Pancreas (tissue), 10 donors: Measurements from ENCODE around the gene EGLN1. TPM values are rescaled to one million over a fixed set of nuclear protein-coding genes. Genes with fewer than 3 reads are reported as not detected.

ENCODE experiments used
- ATAC-seq, 4 donors: fragments of 200-7000 bp; cut with Tn5 transposase; one replicate each; pipeline versions ENCODE4 v1.8.0 to v1.9.1; 2020; ENCODE audit warnings: mild to moderate bottlenecking in 4 of 4, moderate library complexity in 4 of 4
- DNase-seq, 6 donors: peaks; one replicate each; pipeline ENCODE4 v3.0.0-alpha.2; 2020
- FAIRE-seq: peaks from 2 replicates; lab custom pipeline; 2012; peaks lifted over from hg19 to GRCh38; lab: Jason Lieb, UNC
- H3K27ac ChIP-seq, 4 donors: fragments of 200-600 bp; sonication (generic); 1 replicate in 3 of 4; 2 replicates in 1 of 4; pipeline versions ENCODE4 v1.5.0 to v1.8.0; 2020
- H3K27me3 ChIP-seq, 4 donors: fragments of 200-600 bp; one replicate each; pipeline ENCODE4 v1.8.0; 2021
- H3K36me3 ChIP-seq, 3 donors: fragments of 200-600 bp; sonication (generic) in 1 of 3; one replicate each; pipeline versions ENCODE4 v1.5.0 to v1.8.0; 2020 to 2021
- H3K4me1 ChIP-seq, 3 donors: fragments of 200-600 bp; one replicate each; pipeline ENCODE4 v1.8.0; 2021
- H3K4me3 ChIP-seq, 4 donors: fragments of 200-600 bp; sonication (generic) in 2 of 4; one replicate each; pipeline versions ENCODE4 v1.5.0 to v1.8.0; 2020 to 2021
- H3K9me3 ChIP-seq, 4 donors: fragments of 200-600 bp; one replicate each; pipeline ENCODE4 v1.8.0; 2021
- WGBS, 2 donors: extraction: QIAGEN DNeasy Blood & Tissue Kit; methylation state at CpG; one replicate each; pipeline ENCODE4 v1.1.7; 2013; 5-methylcytosine and 5-hydroxymethylcytosine counted together
- intact Hi-C, 3 donors: fragments of 100-400 bp; cut with DNase I; formaldehyde crosslinking; loops; one replicate each; pipeline versions ENCODE4 v1.11.1 to v1.14.2; 2022
- polyA plus RNA-seq, 2 donors: library from polyadenylated mRNA; stranded (reverse); fragments of 200-250 nt; gene quantifications; one replicate each; pipeline ENCODE4 v1.2.3, GENCODE V29; 2013
- total RNA-seq, 6 donors: library from RNA; stranded (reverse); fragmentation: NEBNext Ultra II Directional in 4 of 6; extraction: Animal tissue kit (Norgen Biotek cat#: 25700) in 4 of 6; gene quantifications; one replicate each; pipeline versions ENCODE4 v1.2.1 to v1.2.4, GENCODE V29; 2021 to 2023
- TF ChIP-seq, protein P1 (sequence below), 4 donors: fragments of 200-600 bp; sonication (generic) in 3 of 4; IDR thresholded peaks; one replicate each; pipeline versions ENCODE4 v1.5.0 to v1.8.0; 2021; ENCODE audit warnings: antibody characterized with exemption in 4 of 4
- donor health status: healthy with polysubstance abuse.
- donor health status: DM: no; HTN: no; CAD: no; lungs with moderate emphysema.
- donor health status: DM: no; HTN: no; CAD: no.
- donor health status: control.
- donor health status: control.
- donor health status: Bipolar disorder and iron deficiency.
- donor health status: DM: yes; HTN: yes; CAD: no.
- donor health status: DM: no; HTN: no; CAD: no.
- donor health status: DM: no; HTN: no; CAD: no.
- donor health status: DM: yes; HTN: yes; CAD: no.

Gene EGLN1
- total and polyA plus RNA-seq, 8 donors = 6.8 to 27.0 (median 16.7) TPM

DNA sequence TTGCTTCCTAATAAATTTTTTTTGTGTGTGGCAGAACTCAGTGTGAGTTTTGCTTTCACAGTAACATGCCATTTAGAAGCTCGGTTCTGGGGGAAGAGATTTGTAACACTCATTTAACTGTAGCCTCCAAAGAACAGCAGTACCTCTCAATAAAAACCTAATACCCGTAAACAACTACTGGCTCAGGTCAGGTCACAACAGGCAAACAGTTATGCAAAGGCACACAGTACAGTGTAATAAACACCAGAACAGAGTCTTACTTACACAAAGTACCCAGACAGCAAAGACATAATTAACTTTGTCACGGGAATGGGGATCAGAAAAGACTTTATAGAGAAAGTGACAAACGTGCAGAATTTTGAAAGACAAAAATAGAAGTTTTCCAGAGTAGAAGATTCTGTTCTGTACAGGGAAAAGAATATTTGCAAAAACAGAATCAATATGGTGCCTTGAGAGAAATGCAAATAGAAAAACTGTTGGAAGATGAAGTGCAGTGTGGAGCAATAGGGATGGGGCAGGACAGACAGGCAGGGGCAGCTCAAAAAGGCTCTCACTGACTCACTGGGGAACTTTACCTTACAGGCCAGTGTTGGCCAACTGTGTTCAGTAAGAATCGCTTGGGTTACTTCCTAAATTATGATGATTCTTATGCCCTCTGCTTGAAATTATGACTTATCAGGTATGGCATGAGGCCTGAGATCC, 38.8 kb downstream of the EGLN1 start:
- no peaks in the 10 kb centered on the region for H3K27me3 ChIP-seq
- DNase-seq (no peak), FAIRE-seq (no peak), ATAC-seq (peak in 1 of 4 donors; percentile 27)
- WGBS, 2 donors = 81 to 82% methylated on average over 5 of the region's 5 CpGs
- H3K4me1 ChIP-seq = peaks cover 13 to 54% (median 16%) of the 10 kb centered on the region in 3 donors
- TF ChIP-seq, protein P1, sequence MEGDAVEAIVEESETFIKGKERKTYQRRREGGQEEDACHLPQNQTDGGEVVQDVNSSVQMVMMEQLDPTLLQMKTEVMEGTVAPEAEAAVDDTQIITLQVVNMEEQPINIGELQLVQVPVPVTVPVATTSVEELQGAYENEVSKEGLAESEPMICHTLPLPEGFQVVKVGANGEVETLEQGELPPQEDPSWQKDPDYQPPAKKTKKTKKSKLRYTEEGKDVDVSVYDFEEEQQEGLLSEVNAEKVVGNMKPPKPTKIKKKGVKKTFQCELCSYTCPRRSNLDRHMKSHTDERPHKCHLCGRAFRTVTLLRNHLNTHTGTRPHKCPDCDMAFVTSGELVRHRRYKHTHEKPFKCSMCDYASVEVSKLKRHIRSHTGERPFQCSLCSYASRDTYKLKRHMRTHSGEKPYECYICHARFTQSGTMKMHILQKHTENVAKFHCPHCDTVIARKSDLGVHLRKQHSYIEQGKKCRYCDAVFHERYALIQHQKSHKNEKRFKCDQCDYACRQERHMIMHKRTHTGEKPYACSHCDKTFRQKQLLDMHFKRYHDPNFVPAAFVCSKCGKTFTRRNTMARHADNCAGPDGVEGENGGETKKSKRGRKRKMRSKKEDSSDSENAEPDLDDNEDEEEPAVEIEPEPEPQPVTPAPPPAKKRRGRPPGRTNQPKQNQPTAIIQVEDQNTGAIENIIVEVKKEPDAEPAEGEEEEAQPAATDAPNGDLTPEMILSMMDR (IDR thresholded peaks at IDR 0.05) = no peak
- intact Hi-C loops = no loop called here
- no peak overlapping the region for H3K27ac ChIP-seq
- H3K9me3 ChIP-seq = no peaks in the 10 kb centered on the region
- H3K36me3 ChIP-seq = no peaks in the 10 kb centered on the region
- no peak overlapping the region for H3K4me3 ChIP-seq

DNA sequence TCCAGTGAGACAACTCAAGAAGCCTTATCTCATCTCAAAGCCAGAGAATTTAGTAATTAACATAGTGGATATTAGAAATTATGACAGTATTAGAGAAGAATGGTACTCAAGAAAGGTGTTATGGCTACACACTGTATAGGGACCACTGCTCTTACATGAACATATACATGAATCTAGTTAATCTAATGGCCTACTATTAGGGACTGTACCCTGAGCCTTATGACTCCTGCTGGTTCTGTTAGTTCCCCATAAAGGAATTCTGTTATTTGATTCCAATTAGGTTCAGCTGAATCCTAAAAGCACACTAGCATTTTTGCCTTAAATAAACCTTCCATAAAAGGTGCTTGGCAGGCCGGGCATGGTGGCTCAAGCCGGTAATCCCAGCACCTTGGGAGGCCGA, 39.7 kb downstream of the EGLN1 start:
- ATAC-seq (no peak), FAIRE-seq (no peak), DNase-seq (no peak)
- no peak overlapping the region for H3K4me3 ChIP-seq
- no peaks in the 10 kb centered on the region for H3K27me3 ChIP-seq
- H3K4me1 ChIP-seq = peaks cover 13 to 52% (median 18%) of the 10 kb centered on the region in 3 donors
- intact Hi-C loops = no loop called here
- 93 to 99% methylated on average over 3 of the region's 3 CpGs for WGBS, 2 donors
- no peak overlapping the region for H3K27ac ChIP-seq
- H3K36me3 ChIP-seq = no peaks in the 10 kb centered on the region
- TF ChIP-seq, protein P1 (IDR thresholded peaks at IDR 0.05) = no peak
- H3K9me3 ChIP-seq = no peaks in the 10 kb centered on the region

DNA sequence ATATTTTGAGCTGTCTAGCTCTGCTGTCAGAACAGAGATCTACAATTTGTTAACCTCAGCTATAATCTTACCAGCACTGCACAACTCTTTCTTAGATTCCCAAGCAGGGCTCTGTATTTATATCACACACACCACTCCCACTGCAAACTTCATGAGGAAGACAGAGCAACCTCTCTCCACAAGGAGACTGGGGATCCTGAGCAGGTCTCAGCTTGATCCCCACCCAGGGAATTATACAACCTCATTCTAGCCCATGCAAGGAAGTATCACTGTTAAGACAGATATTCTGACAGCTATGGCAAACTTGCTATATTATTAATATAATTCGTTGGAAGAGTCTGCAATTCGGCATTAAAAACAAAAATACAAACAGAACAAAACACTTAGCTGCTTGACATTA, 40.4 kb downstream of the EGLN1 start:
- intact Hi-C loops = no loop called here
- 29 to 31% methylated on average over 2 of the region's 2 CpGs for WGBS, 2 donors
- FAIRE-seq = no peak

DNA sequence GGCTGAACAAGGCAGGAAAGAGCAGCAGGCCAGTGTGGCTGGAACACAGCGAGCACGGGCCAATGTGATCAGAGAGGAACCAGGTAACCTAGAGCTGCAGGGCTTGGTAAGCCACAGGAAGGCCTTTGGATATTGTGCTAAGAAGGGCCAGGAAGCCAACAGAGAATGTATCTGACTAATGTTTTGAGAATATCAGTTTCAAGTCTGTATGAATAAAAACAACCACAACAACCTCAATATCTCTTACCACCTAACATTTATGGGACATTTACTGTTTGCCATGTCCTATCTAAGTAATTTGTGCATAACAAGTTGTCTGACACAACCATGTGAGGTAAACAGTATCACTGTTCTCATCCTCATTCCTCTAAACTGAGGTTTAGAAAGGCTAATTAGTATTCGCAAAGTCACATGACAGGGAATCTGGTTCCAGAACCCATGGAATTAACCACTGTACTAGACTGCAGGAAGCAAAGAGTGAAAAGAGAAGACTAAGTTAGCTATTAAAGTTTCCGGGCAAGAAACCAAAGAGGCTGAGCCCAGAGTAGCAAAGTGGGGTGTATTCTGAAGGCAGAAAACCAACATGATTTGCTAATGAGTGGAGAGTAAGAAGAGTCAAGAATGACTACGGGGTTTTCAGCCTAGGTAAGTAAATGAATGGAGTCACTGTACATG, 45.1 kb downstream of the EGLN1 start:
- peak overlapping the region in 3 of 4 donors; percentile 18 to 59 (median 54) for H3K27ac ChIP-seq
- DNase-seq (no peak), FAIRE-seq (no peak), ATAC-seq (peak; percentile 44 to 83 (median 82))
- WGBS, 2 donors = 61 to 71% methylated on average over 5 of the region's 5 CpGs
- H3K27me3 ChIP-seq = no peaks in the 10 kb centered on the region
- TF ChIP-seq, protein P1 (IDR thresholded peaks at IDR 0.05) = no peak
- peaks cover 13 to 22% (median 14%) of the 10 kb centered on the region in 3 donors for H3K4me1 ChIP-seq
- no peak overlapping the region for H3K4me3 ChIP-seq
- intact Hi-C loops = no loop called here
- no peaks in the 10 kb centered on the region for H3K36me3 ChIP-seq
- H3K9me3 ChIP-seq = no peaks in the 10 kb centered on the region

More for the DNA sequence above, 40.4 kb downstream of the EGLN1 start:
- DNase-seq (no peak), ATAC-seq (no peak)
- no peaks in the 10 kb centered on the region for H3K9me3 ChIP-seq
- peaks cover 14 to 55% (median 21%) of the 10 kb centered on the region in 3 donors for H3K4me1 ChIP-seq
- no peak overlapping the region for H3K4me3 ChIP-seq
- H3K27ac ChIP-seq = no peak overlapping the region
- H3K27me3 ChIP-seq = no peaks in the 10 kb centered on the region
- TF ChIP-seq, protein P1 (IDR thresholded peaks at IDR 0.05) = no peak
- H3K36me3 ChIP-seq = no peaks in the 10 kb centered on the region
